IPS-18a (cell line): Measurements from ENCODE around the gene RNPEPL1.

Source experiments
- H3K27ac ChIP-seq: one replicate; pipeline ENCODE4 v1.5.1; 2013; ENCODE audit warnings: low read length
- H3K27me3 ChIP-seq: one replicate; pipeline ENCODE4 v1.6.1; 2013; ENCODE audit warnings: mild to moderate bottlenecking, low read length; ENCODE audit not compliant: control insufficient read depth, insufficient read depth
- H3K36me3 ChIP-seq: one replicate; pipeline ENCODE4 v1.6.1; 2013; ENCODE audit warnings: low read depth, low read length; ENCODE audit not compliant: control insufficient read depth
- H3K4me1 ChIP-seq: one replicate; pipeline ENCODE4 v1.6.1; 2013; ENCODE audit warnings: low read depth, low read length; ENCODE audit not compliant: control insufficient read depth
- H3K4me3 ChIP-seq: one replicate; pipeline ENCODE4 v1.5.1; 2013; ENCODE audit warnings: low read length
- H3K9ac ChIP-seq: one replicate; pipeline ENCODE4 v1.6.1; 2013; ENCODE audit warnings: mild to moderate bottlenecking, low read length, moderate library complexity
- H3K9me3 ChIP-seq: one replicate; pipeline ENCODE4 v1.6.1; 2013; ENCODE audit warnings: low read depth, low read length; ENCODE audit not compliant: control insufficient read depth

RNPEPL1 gene

GRCh38 chr2:240600451-240600961 is 32.2 kb downstream of the RNPEPL1 start:
- H3K9ac ChIP-seq: no peak overlapping the region
- H3K9me3 ChIP-seq: no peaks in the 10 kb centered on the region
- H3K4me3 ChIP-seq: no peak overlapping the region
- no peaks in the 10 kb centered on the region for H3K27me3 ChIP-seq
- H3K4me1 ChIP-seq: no peaks in the 10 kb centered on the region
- peaks cover 4% of the 10 kb centered on the region for H3K36me3 ChIP-seq
- no peak overlapping the region for H3K27ac ChIP-seq

GRCh38 chr2:240601061-240601830 is 33.0 kb downstream of the RNPEPL1 start:
- H3K36me3 ChIP-seq: peaks cover 4% of the 10 kb centered on the region

GRCh38 chr2:240601831-240602160 is 33.5 kb downstream of the RNPEPL1 start:
- Histone ChIP-seq H3K36me3 (peaks cover 4% of the 10 kb centered on the region), H3K9ac (no peak overlapping the region), H3K27ac (no peak overlapping the region), H3K27me3 (no peaks in the 10 kb centered on the region), H3K9me3 (no peaks in the 10 kb centered on the region), H3K4me1 (no peaks in the 10 kb centered on the region), H3K4me3 (no peak overlapping the region)

More at GRCh38 chr2:240601061-240601830, 33.0 kb downstream of the RNPEPL1 start:
- Histone ChIP-seq H3K27ac (no peak overlapping the region), H3K27me3 (no peaks in the 10 kb centered on the region), H3K9ac (no peak overlapping the region), H3K4me3 (no peak overlapping the region), H3K4me1 (no peaks in the 10 kb centered on the region), H3K9me3 (no peaks in the 10 kb centered on the region)

GRCh38 chr2:240602266-240603050 is 34.2 kb downstream of the RNPEPL1 start:
- H3K4me3 ChIP-seq: no peak overlapping the region
- H3K27me3 ChIP-seq: no peaks in the 10 kb centered on the region
- no peaks in the 10 kb centered on the region for H3K4me1 ChIP-seq
- H3K9me3 ChIP-seq: no peaks in the 10 kb centered on the region
- H3K27ac ChIP-seq: no peak overlapping the region
- no peak overlapping the region for H3K9ac ChIP-seq
- peaks cover 4% of the 10 kb centered on the region for H3K36me3 ChIP-seq

- no peaks in the 10 kb centered on the region for H3K36me3 ChIP-seq
- H3K9me3 ChIP-seq: no peaks in the 10 kb centered on the region
- H3K27me3 ChIP-seq: no peaks in the 10 kb centered on the region
- H3K27ac ChIP-seq: no peak overlapping the region
- H3K4me3 ChIP-seq: no peak overlapping the region
- H3K4me1 ChIP-seq: no peaks in the 10 kb centered on the region
- H3K9ac ChIP-seq: no peak overlapping the region
Observed at GRCh38 chr2:240603081-240603835, 35.0 kb downstream of the RNPEPL1 start.

GRCh38 chr2:240603846-240604245 is 35.6 kb downstream of the RNPEPL1 start:
- Histone ChIP-seq H3K4me3 (no peak overlapping the region), H3K9ac (no peak overlapping the region), H3K36me3 (no peaks in the 10 kb centered on the region), H3K27me3 (no peaks in the 10 kb centered on the region), H3K27ac (no peak overlapping the region), H3K4me1 (no peaks in the 10 kb centered on the region), H3K9me3 (no peaks in the 10 kb centered on the region)

GRCh38 chr2:240604291-240604938 is 36.1 kb downstream of the RNPEPL1 start:
- H3K4me3 ChIP-seq: no peak overlapping the region
- no peaks in the 10 kb centered on the region for H3K36me3 ChIP-seq
- H3K9ac ChIP-seq: no peak overlapping the region
- no peak overlapping the region for H3K27ac ChIP-seq
- no peaks in the 10 kb centered on the region for H3K27me3 ChIP-seq
- H3K9me3 ChIP-seq: no peaks in the 10 kb centered on the region
- H3K4me1 ChIP-seq: no peaks in the 10 kb centered on the region

GRCh38 chr2:240604939-240605716 is 36.8 kb downstream of the RNPEPL1 start:
- H3K4me3 ChIP-seq: no peak overlapping the region
- no peaks in the 10 kb centered on the region for H3K9me3 ChIP-seq
- no peak overlapping the region for H3K27ac ChIP-seq
- no peaks in the 10 kb centered on the region for H3K4me1 ChIP-seq
- no peaks in the 10 kb centered on the region for H3K27me3 ChIP-seq
- H3K9ac ChIP-seq: no peak overlapping the region
- H3K36me3 ChIP-seq: no peaks in the 10 kb centered on the region

GRCh38 chr2:240605867-240606743 is 37.8 kb downstream of the RNPEPL1 start:
- Histone ChIP-seq H3K27me3 (no peaks in the 10 kb centered on the region), H3K4me3 (no peak overlapping the region), H3K9me3 (no peaks in the 10 kb centered on the region), H3K4me1 (no peaks in the 10 kb centered on the region), H3K9ac (no peak overlapping the region), H3K27ac (no peak overlapping the region), H3K36me3 (no peaks in the 10 kb centered on the region)

GRCh38 chr2:240611601-240612210 is 43.4 kb downstream of the RNPEPL1 start:
- peaks cover 17% of the 10 kb centered on the region for H3K9me3 ChIP-seq
- H3K27ac ChIP-seq: no peak overlapping the region
- H3K4me1 ChIP-seq: no peaks in the 10 kb centered on the region

More at GRCh38 chr2:240611601-240612210, 43.4 kb downstream of the RNPEPL1 start:
- Histone ChIP-seq H3K9ac (no peak overlapping the region), H3K4me3 (no peak overlapping the region), H3K36me3 (no peaks in the 10 kb centered on the region), H3K27me3 (no peaks in the 10 kb centered on the region)
